HepG2 (cell line): ENCODE results near the gene GMFB. TPM values are rescaled to one million over a fixed set of nuclear protein-coding genes. Genes with fewer than 3 reads are reported as not detected.

ENCODE experiments used
- ADNP ChIP-seq: sonication (generic); formaldehyde crosslinking; IDR thresholded peaks from 2 replicates; pipeline ENCODE4 v1.4.0; 2020; ENCODE audit warnings: missing genetic modification reagents
- ATF3 ChIP-seq: sonication (generic); formaldehyde crosslinking; IDR thresholded peaks from 2 replicates; pipeline ENCODE4 v1.4.0; 2020; ENCODE audit warnings: missing genetic modification reagents
- CEBPG ChIP-seq: IDR thresholded peaks from 2 replicates; pipeline ENCODE4 v1.6.1; 2016
- FLYWCH1 ChIP-seq: sonication (generic); formaldehyde crosslinking; IDR thresholded peaks from 2 replicates; pipeline ENCODE4 v1.8.1; 2023; ENCODE audit warnings: mild to moderate bottlenecking, missing genetic modification reagents
- FOXP1 ChIP-seq, 2 experiments: fragments of 450-650 bp in 1 of 2; IDR thresholded peaks; 2 replicates each; pipeline ENCODE4 v1.6.1; 2017 to 2018; ENCODE audit warnings: antibody characterized with exemption in 1 of 2
- GPBP1L1 ChIP-seq: sonication (generic); formaldehyde crosslinking; IDR thresholded peaks from 2 replicates; pipeline ENCODE4 v1.5.0; 2020; ENCODE audit warnings: mild to moderate bottlenecking, missing genetic modification reagents
- GTF3A ChIP-seq: sonication (generic); formaldehyde crosslinking; conservative IDR thresholded peaks from 2 replicates; pipeline ENCODE4 v1.4.0; 2020; ENCODE audit warnings: mild to moderate bottlenecking, missing genetic modification reagents
- HNRNPH1 ChIP-seq: fragments of 200-400 bp; formaldehyde crosslinking; optimal IDR thresholded peaks from 2 replicates; pipeline ENCODE3; 2017; ENCODE audit warnings: mild to moderate bottlenecking, low read depth, low read length
- MTERF4 ChIP-seq: sonication (generic); formaldehyde crosslinking; IDR thresholded peaks from 2 replicates; pipeline ENCODE4 v1.8.0; 2023; ENCODE audit warnings: mild to moderate bottlenecking, missing genetic modification reagents
- PCBP1 ChIP-seq: fragments of 200-400 bp; formaldehyde crosslinking; IDR thresholded peaks from 2 replicates; pipeline ENCODE4 v1.6.1; 2017; ENCODE audit warnings: mild to moderate bottlenecking, low read depth, low read length, borderline replicate concordance
- PITX1 ChIP-seq: sonication (generic); formaldehyde crosslinking; IDR thresholded peaks from 2 replicates; pipeline ENCODE4 v1.5.1; 2020; ENCODE audit warnings: mild to moderate bottlenecking, missing genetic modification reagents
- SNAPC4 ChIP-seq: sonication (generic); formaldehyde crosslinking; IDR thresholded peaks from 2 replicates; pipeline ENCODE4 v1.4.0; 2020; ENCODE audit warnings: mild to moderate bottlenecking, missing genetic modification reagents
- SP2 ChIP-seq: sonication (generic); formaldehyde crosslinking; IDR thresholded peaks from 2 replicates; pipeline ENCODE4 v1.5.1; 2020; ENCODE audit warnings: mild to moderate bottlenecking, missing genetic modification reagents
- STAT6 ChIP-seq: sonication (generic); formaldehyde crosslinking; IDR thresholded peaks from 2 replicates; pipeline ENCODE4 v1.4.0; 2020; ENCODE audit warnings: missing genetic modification reagents, mild to moderate bottlenecking, borderline replicate concordance
- TBL1XR1 ChIP-seq: fragments of 150-350 bp; IDR thresholded peaks from 2 replicates; pipeline ENCODE4 v1.6.1; 2014; ENCODE audit warnings: borderline replicate concordance, low read length; ENCODE audit not compliant: partially characterized antibody
- UBTF ChIP-seq: sonication (generic); formaldehyde crosslinking; IDR thresholded peaks from 2 replicates; pipeline ENCODE4 v1.4.0; 2020; ENCODE audit warnings: mild to moderate bottlenecking, missing genetic modification reagents
- polyA plus RNA-seq, 8 experiments: library from polyadenylated mRNA; depleted of rRNA in 3 of 8; stranded (reverse) in 7 of 8; unstranded in 1 of 8; fragments of >200 nt; fragmentation: Illumina TruSeq in 4 of 8; extraction: Trizol in 4 of 8; gene quantifications; 2 replicates each; pipeline versions ENCODE4 v1.2.1 to v1.2.3, GENCODE V29; 2011 to 2016; ENCODE audit warnings: low read depth in 4 of 8, missing spikeins in 1 of 8, mixed read lengths in 1 of 8; ENCODE audit not compliant: insufficient read depth in 1 of 8
- total RNA-seq, 5 experiments: library from RNA; depleted of rRNA; stranded (reverse); fragments of >200 nt; fragmentation: Illumina TruSeq; extraction: Trizol; gene quantifications; 2 replicates each; pipeline ENCODE4 v1.2.3, GENCODE V29; 2016; ENCODE audit warnings: low read depth in 1 of 5

GMFB gene
- total and polyA plus RNA-seq, 2 of the 13 experiments (the other 11 are each of a cell fraction or from before 2014, with no cell fraction given), result 17.3 to 68.2 TPM

GRCh38 chr14:54488646-54489317 lies at the start of gene GMFB (continued):
- no peak for TF ChIP-seq SP2
- peak; percentile 43 for TF ChIP-seq PITX1 (CRISPR knock-in tag)
- no peak for TF ChIP-seq CEBPG (CRISPR knock-in tag)
- peak; percentile 37; the same call in 1 of the 2 replicates for TF ChIP-seq ATF3
- no peak for TF ChIP-seq GPBP1L1 (CRISPR knock-in tag)
- TF ChIP-seq ADNP, result no peak
- no peak for TF ChIP-seq TBL1XR1
- TF ChIP-seq SNAPC4 (CRISPR knock-in tag), result no peak
- TF ChIP-seq UBTF (CRISPR knock-in tag), result peak; percentile 81
- TF ChIP-seq PCBP1, result no peak
- no peak for TF ChIP-seq FOXP1 (IDR thresholded peaks at IDR 0.05)
- TF ChIP-seq FOXP1 (CRISPR knock-in tag; IDR thresholded peaks at IDR 0.05), result no peak
- no peak for TF ChIP-seq FLYWCH1 (CRISPR knock-in tag)
- TF ChIP-seq HNRNPH1, result no peak
- TF ChIP-seq GTF3A (CRISPR knock-in tag), result no peak
- TF ChIP-seq STAT6, result no peak
- TF ChIP-seq MTERF4 (CRISPR knock-in tag), result peak; percentile 82; the same call in 1 of the 2 replicates
